Measurements from ENCODE around the gene C10orf90. TPM values are rescaled to one million over a fixed set of nuclear protein-coding genes. Genes with fewer than 3 reads are reported as not detected.

Gene C10orf90
- total and polyA plus RNA-seq, 8 donors = 0.32 to 0.64 (median 0.47) TPM; not detected in 5

DNA sequence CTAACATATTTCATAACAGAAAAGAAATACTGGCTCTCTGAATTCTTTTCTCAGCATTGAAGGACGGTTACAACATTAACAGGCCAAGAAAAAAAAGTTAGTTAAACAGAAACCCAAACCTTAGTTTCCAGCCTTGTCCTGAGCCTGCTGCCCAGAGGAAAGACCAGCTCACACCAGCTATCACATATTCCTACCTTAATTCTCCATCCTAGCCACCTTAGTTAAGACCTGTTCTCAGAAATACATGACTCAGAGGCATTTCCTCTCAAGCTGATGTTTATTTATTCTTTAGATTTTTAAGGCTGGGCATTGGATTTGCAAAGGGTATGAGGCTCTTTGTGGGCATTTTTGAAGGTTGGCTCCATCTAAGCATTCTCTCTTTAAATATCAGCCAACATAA lies 247.9 kb downstream of the C10orf90 start:
- H3K4me1 ChIP-seq = no peaks in the 10 kb centered on the region
- no peak overlapping the region for H3K27ac ChIP-seq
- DNase-seq (no peak), ATAC-seq (no peak), FAIRE-seq (no peak)
- no peak overlapping the region for H3K4me3 ChIP-seq
- no peaks in the 10 kb centered on the region for H3K27me3 ChIP-seq
- TF ChIP-seq, protein P1, sequence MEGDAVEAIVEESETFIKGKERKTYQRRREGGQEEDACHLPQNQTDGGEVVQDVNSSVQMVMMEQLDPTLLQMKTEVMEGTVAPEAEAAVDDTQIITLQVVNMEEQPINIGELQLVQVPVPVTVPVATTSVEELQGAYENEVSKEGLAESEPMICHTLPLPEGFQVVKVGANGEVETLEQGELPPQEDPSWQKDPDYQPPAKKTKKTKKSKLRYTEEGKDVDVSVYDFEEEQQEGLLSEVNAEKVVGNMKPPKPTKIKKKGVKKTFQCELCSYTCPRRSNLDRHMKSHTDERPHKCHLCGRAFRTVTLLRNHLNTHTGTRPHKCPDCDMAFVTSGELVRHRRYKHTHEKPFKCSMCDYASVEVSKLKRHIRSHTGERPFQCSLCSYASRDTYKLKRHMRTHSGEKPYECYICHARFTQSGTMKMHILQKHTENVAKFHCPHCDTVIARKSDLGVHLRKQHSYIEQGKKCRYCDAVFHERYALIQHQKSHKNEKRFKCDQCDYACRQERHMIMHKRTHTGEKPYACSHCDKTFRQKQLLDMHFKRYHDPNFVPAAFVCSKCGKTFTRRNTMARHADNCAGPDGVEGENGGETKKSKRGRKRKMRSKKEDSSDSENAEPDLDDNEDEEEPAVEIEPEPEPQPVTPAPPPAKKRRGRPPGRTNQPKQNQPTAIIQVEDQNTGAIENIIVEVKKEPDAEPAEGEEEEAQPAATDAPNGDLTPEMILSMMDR (IDR thresholded peaks at IDR 0.05) = no peak
- intact Hi-C loops (cut with DNase I) = no loop called here
- H3K36me3 ChIP-seq = no peaks in the 10 kb centered on the region
- WGBS, 2 donors = 41 to 44% methylated on average over 1 of the region's 1 CpG
- H3K9me3 ChIP-seq = no peaks in the 10 kb centered on the region

- no peaks in the 10 kb centered on the region for H3K9me3 ChIP-seq
- no peak overlapping the region for H3K4me3 ChIP-seq
- no peaks in the 10 kb centered on the region for H3K4me1 ChIP-seq
- H3K36me3 ChIP-seq = no peaks in the 10 kb centered on the region
- FAIRE-seq (no peak), ATAC-seq (peak in 1 of 4 donors; percentile 52), DNase-seq (no peak)
- WGBS, 2 donors = 71 to 79% methylated on average over 10 of the region's 10 CpGs
- TF ChIP-seq, protein P1 (IDR thresholded peaks at IDR 0.05) = no peak
- intact Hi-C loops (cut with DNase I) = no loop called here
- H3K27ac ChIP-seq = no peak overlapping the region
- H3K27me3 ChIP-seq = no peaks in the 10 kb centered on the region
These were observed 248.7 kb downstream of the C10orf90 start for GRCh38 chr10:126421756-126422256.

- FAIRE-seq (no peak), DNase-seq (no peak), ATAC-seq (no peak)
- H3K27ac ChIP-seq = no peak overlapping the region
- TF ChIP-seq, protein P1 (IDR thresholded peaks at IDR 0.05) = no peak
- no peaks in the 10 kb centered on the region for H3K27me3 ChIP-seq
- H3K4me1 ChIP-seq = no peaks in the 10 kb centered on the region
- intact Hi-C loops (cut with DNase I) = no loop called here
- WGBS, 2 donors = 60 to 66% methylated on average over 12 of the region's 12 CpGs
- no peaks in the 10 kb centered on the region for H3K36me3 ChIP-seq
- H3K9me3 ChIP-seq = no peaks in the 10 kb centered on the region
- H3K4me3 ChIP-seq = no peak overlapping the region
These were observed 249.8 kb downstream of the C10orf90 start for GRCh38 chr10:126420567-126421300.

GRCh38 chr10:126417220-126417825 lies 253.2 kb downstream of the C10orf90 start:
- Histone ChIP-seq H3K4me3 (no peak overlapping the region), H3K36me3 (no peaks in the 10 kb centered on the region), H3K27me3 (no peaks in the 10 kb centered on the region), H3K9me3 (no peaks in the 10 kb centered on the region), H3K27ac (no peak overlapping the region), H3K4me1 (no peaks in the 10 kb centered on the region)
- no peak for ATAC-seq
- TF ChIP-seq, protein P1 (IDR thresholded peaks at IDR 0.05) = no peak
- 52 to 62% methylated on average over 4 of the region's 4 CpGs for WGBS, 2 donors
- intact Hi-C loops (cut with DNase I) = no loop called here
- DNase-seq = no peak
- no peak for FAIRE-seq

- intact Hi-C loops (cut with DNase I) = no loop called here
- no peaks in the 10 kb centered on the region for H3K9me3 ChIP-seq
- H3K27me3 ChIP-seq = no peaks in the 10 kb centered on the region
- H3K4me1 ChIP-seq = no peaks in the 10 kb centered on the region
- no peak overlapping the region for H3K27ac ChIP-seq
- DNase-seq = no peak
- no peaks in the 10 kb centered on the region for H3K36me3 ChIP-seq
- TF ChIP-seq, protein P1 (IDR thresholded peaks at IDR 0.05) = no peak
- 53 to 58% methylated on average over 6 of the region's 6 CpGs for WGBS, 2 donors
- H3K4me3 ChIP-seq = no peak overlapping the region
- ATAC-seq = no peak
- FAIRE-seq = no peak
These were observed 260.7 kb downstream of the C10orf90 start for GRCh38 chr10:126409821-126410220.
